Measurements from ENCODE around the gene ING3.

- no peak for TF ChIP-seq CTCF (IDR thresholded peaks at IDR 0.05; ENCODE audit: extremely low read depth in 1 of 2, insufficient read depth in 1 of 2, low read depth in 1 of 2, low read length in 2 of 2)
- no peak for TF ChIP-seq EZH2 (IDR thresholded peaks at IDR 0.05; ENCODE audit: borderline replicate concordance, low read depth, low read length, severe bottlenecking)
- TF ChIP-seq POLR2AphosphoS5 (IDR thresholded peaks at IDR 0.05; ENCODE audit: insufficient read depth, low read depth, low read length): no peak
- no peak for TF ChIP-seq MAX (IDR thresholded peaks at IDR 0.05; ENCODE audit: insufficient read depth, insufficient read length)
- no peak for TF ChIP-seq GATA2 (IDR thresholded peaks at IDR 0.05; ENCODE audit: insufficient read depth, insufficient read length, low read depth, low read length)
- no peak for TF ChIP-seq JUN (IDR thresholded peaks at IDR 0.05; ENCODE audit: borderline replicate concordance, insufficient read depth, insufficient read length, low read depth)
- TF ChIP-seq POLR2A (IDR thresholded peaks at IDR 0.05; ENCODE audit: low read depth, low read length): no peak
These were observed 33.8 kb downstream of the ING3 start for GRCh38 chr7:120984406-120984805.
